ENCODE measurements around the gene SLTM.
"Not testable (repeated sequence)": the region's sequence is repeated elsewhere in the genome, so short reads cannot be mapped to it uniquely, and the experiment has no call there.

The SLTM gene

GRCh38 chr15:58877999-58878825, 55.3 kb downstream of the SLTM start:
- DNase-seq (ENCODE audit: low read depth, low spot score) = no peak

DNA sequence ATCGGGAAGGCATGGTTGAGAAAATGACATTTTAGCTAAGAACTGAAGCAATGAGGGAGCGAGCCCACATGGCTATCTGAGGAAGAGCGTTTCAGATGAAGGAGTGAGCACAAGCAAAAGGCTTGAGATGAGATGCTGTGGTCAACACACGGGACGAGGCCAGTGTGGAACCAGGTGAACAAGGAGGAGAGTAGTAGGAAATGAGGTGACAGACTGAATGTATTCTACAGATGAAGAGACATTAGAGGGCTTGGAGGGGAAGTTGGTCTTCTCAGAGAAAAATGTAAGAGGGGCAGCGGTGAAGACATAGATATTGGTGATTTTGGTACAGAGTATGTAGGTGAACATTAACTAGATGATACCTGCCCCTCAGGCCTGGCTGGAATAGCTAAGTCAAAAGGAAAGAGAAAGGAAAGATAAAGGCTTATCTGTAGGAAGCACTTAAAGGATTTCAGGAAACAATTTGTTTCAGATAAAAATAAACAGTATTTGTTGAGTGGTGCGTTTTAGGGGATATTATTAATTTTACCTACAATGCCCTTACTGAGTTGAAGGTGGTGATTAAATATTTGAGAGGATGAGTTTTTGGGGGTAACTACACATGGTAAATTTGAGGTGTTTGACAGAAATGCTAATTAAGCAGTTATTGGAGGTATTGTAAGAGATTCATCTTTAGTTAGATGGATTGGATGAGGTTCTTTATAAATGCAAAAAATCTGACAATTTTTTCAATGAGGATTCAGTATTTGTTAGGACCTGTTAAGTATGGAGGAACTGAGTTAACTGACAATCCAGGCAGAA, 57.0 kb downstream of the SLTM start:
- no peak for DNase-seq (ENCODE audit: low read depth, low spot score)

DNA sequence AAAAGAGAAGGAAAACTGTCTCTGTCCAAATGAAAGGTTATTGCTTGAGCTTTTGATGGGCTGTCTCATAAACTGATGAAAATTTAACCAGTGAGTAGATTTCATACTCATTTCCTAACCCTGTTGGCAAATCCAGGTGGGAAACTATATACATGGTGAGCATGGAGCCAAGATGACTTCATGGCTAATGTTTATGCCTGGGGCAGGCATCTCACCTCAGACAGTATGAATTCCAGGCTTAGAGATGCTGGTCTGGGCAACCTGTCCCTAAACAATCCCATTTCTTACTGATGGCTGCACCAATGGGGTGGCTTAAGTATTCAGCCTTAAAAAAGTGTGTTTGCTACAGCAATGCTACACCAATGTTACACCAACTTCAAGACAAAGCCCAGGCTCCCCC, 58.1 kb downstream of the SLTM start:
- DNase-seq (ENCODE audit: low read depth, low spot score) = no peak

GRCh38 chr15:58873267-58873666, 60.2 kb downstream of the SLTM start:
- DNase-seq (ENCODE audit: low read depth, low spot score) = no peak

GRCh38 chr15:58870451-58870850, 63.0 kb downstream of the SLTM start:
- no peak for DNase-seq (ENCODE audit: low read depth, low spot score)

DNA sequence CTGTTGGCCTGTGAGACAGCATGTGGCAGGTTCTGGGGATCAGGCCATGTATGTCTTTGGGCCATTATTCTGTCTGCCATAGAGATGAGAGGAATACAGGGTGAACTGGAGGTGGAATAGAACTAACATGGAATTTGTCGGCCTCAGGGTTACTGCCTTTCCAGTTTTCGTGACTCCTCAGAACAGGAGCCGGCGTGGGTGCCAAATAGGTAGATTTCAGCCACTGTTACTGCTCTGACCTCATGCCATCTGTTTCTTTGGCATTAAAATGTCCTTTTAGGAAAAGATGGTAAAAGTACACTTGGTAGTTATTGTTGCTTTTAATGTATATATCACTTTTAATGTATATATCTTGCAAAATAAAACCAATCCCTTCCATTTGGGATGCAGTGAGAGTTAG, 65.6 kb downstream of the SLTM start:
- no peak for DNase-seq (ENCODE audit: low read depth, low spot score)

DNA sequence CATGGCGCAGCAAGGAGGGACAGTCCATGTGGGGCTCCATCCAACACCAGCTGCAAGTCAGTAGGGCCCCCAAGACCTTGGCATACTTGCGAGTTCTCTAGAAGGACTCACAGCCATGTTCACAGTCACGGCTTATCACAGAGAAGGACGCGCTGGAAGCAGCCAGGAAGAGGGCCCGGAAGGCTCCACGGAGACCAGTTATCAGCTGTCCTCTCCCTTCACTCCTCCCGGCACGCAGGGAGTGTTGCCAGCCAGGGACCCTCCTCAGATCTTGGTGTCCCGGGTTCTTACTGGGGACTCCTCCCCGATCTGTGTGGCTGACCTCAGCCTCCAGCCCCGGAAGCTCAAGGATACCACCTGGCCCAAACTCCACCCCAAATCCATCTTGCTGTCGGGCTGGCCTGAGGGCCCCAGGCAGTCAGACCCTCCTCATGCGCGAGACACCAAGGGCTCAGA, 68.0 kb downstream of the SLTM start:
- DNase-seq (ENCODE audit: low read depth, low spot score) = no peak

DNA sequence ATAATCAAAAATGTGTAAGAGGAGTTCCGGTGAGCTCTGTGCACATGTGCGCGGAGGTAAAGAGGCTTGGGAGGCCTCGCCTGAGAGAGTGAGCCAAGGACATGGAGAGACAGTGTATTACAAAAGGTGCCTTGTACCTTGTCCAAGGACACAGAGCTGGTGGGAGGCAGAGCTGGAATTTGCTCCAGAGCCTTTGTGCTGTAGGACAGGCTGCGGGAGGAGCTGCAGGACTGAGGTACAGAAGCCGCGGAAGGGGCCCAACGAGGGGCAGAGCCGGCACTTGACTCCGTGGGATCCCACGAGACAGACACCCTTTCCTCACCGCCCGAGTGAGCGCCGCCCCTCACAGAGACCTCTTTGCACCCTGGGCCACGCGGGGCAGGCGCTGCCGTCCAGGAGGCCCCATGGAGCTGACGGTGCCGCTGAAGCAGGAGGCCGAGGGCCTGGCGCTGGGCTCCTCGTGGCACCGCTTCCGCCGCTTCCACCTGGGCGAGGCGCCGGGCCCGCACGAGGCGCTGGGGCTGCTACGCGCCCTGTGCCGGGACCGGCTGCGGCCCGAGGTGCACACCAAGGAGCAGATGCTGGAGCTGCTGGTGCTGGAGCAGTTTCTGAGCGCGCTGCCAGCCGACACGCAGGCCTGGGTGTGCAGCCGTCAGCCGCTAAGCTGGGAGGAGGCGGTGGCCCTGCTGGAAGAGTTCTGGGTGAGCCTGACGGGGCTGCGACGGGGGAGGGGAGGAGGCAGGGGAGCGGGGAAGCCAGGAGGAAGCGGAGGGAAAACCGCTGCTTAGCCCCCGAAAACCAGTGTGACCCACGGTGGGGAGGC, 68.7 kb downstream of the SLTM start:
- DNase-seq (ENCODE audit: low read depth, low spot score) = no peak

GRCh38 chr15:58862326-58862725, 71.2 kb downstream of the SLTM start:
- no peak for DNase-seq (ENCODE audit: low read depth, low spot score)

DNA sequence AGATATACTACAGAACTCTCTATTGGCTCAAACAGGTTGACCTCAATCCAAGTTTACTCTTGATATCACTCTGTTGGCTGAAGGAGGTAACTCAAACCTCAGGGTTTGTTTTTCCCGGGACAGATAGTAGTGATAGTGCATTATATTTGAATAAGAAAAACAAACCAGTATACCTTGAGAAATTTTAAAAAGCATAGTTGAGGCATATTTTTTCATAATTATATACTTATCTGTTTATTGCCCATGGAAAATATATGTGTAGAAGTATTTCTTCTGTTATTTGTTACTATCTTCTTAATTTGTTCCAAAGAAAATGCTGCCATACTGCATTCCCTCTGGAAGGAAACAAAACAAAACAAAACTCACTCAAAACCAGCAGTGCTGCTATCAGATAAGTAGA, 76.9 kb downstream of the SLTM start:
- not testable (repeated sequence) for DNase-seq (ENCODE audit: low read depth, low spot score)

DNA sequence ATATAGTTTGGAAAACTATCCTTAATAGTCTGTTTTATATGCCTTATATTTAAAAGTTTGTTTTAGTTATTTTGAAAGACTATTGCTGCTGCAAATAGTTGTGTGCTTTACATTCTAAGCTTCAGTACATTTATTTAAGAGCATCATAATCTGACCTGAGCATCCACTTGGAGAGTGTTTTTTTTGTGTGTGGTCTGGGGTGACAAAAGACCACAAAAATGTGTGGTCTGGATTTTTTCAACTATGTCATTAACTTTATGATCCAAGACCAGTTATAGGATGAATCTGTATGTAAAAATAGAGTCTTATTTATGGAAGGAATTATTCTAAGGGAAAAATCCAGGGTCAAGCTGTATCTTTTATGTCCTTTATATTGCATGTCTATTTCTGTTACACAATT, 77.4 kb downstream of the SLTM start:
- no peak for DNase-seq (ENCODE audit: low read depth, low spot score)

DNA sequence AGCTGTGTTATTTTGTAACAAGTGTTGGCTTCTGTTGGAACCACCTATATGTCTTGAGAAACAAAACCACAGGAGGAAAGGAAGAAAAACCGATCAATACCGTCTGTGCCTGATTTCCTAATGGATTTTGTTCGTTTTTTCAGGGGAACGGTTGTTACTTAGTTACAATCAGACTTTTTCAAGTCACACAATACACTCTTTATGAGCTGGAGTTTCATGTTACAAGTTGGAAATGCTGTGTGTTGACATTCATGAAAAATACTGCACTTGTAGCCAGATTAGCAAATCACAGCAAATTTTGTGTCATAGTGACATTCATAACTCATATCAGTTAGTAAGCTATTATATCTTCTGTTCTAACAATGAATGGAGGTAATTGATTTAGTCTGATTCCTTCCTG, 78.9 kb downstream of the SLTM start:
- no peak for DNase-seq (ENCODE audit: low read depth, low spot score)

DNA sequence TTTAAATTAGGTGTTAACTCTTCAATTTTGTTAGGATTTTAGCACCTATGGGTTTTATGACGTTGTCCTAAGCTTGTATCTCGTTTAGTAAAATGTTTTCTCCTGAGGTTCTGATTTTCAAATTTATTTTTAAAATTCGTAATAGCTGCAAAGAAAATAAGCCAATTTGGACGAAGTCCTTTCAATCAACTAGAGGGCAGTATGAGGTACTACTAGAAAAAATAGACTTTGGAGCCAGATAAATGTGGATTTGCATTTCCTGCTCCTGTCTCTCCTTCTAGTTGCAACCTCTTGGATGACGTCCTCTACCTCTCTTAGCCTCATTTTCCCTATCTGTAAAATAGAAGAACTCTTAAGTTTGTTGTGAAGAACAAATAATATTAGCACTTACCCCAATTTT, 81.1 kb downstream of the SLTM start:
- no peak for DNase-seq (ENCODE audit: low read depth, low spot score)

DNA sequence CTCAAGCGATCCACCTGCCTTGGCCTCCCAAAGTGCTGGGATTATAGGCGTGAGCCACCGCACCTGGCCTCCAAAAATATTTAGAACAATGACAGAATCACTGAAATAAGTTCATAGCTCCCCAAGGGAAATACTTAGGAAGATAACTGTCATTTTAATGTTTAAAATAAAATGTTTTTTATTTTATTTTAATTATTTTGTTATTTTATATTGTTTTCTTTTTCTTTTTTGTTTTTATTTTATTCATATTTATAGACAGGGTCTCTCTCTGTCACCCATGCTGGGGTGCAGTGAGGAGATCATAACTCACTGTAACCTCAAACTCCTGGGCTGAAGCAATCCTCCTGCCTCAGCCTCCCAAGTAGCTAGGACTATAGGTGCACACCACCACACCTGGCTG, 82.3 kb downstream of the SLTM start:
- not testable (repeated sequence) for DNase-seq (ENCODE audit: low read depth, low spot score)

GRCh38 chr15:58842713-58843396, 90.6 kb downstream of the SLTM start:
- DNase-seq (ENCODE audit: low read depth, low spot score) = no peak

DNA sequence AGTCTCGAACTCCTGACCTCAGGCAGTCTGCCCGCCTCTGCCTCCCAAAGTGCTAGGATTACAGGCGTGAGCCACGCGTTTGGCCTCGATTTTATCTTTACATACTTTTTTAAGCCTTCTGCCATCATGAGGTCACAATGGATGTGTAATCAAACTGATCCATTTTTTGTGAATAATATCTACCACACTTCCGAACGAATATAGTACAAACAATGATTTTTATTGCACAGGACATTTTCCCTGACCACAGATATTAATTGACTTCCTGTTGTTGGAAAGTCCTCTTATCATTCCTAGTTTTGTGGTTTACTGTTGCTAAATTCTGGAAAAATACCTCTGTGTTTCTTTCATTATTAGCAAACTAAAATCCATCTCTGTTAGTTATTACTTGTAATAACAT, 93.4 kb downstream of the SLTM start:
- DNase-seq (ENCODE audit: low read depth, low spot score) = no peak

DNA sequence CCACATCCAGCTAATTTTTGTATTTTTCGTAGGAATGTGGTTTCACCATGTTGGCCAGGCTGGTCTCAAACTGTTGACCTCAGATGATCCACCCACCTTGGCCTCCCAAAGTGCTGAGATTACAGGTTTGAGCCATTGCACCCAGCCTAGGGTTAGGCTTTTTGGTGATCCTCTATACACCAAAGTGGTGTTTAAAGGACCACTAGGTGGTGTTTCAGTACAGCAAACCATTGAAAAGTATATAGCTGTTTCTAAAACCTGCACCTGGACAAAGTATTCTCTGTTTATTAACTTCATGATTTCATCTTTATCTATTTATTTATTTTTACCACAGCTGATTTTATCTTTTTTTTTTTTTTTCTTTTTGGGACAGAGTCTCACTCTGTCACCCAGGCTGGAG, 94.0 kb downstream of the SLTM start:
- DNase-seq (ENCODE audit: low read depth, low spot score) = no peak

DNA sequence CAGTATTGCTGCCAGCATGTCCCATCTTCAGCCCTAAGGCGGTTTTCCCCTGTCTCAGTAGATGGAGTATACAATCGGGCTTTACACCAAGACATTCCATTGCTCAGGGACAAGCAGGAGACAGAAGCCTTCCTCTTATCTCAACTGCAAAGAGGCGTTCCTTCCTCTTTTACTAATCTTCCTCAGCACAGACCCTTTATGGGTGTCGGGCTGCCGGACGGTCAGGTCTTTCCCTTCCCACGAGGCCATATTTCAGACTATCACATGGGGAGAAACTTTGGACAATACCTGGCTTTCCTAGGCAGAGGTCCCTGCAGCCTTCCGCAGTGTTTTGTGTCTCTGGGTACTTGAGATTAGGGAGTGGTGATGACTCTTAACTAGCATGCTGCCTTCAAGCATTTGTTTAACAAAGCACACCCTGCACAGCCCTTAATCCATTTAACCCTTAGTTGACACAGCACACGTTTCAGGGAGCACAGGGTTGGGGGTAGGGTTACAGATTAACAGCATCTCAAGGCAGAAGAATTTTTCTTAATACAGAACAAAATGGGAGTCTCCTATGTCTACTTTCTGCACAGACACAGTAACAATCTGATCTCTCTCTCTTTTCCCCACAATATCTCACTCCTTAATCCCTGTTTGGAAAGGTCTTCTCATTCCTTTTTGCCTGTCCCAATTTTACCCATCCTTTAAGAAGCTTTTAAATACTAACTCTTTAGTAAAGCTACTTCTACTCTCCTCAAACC, 99.6 kb downstream of the SLTM start:
- DNase-seq (ENCODE audit: low read depth, low spot score) = not testable (repeated sequence)

- no peak for DNase-seq (ENCODE audit: low read depth, low spot score)
Observed at GRCh38 chr15:58830556-58830955, 102.9 kb downstream of the SLTM start.

Measured in activated CD4-positive, CD25-positive, alpha-beta regulatory T cell treated with anti-CD3 and anti-CD28 coated beads, Interleukin-2, amount 50 U/mL, for 16 hours (primary cell).